PC-9 (cell line): ENCODE data around the gene MED22.

Experiments
- EZH2 ChIP-seq: fragments of 200-600 bp; sonication (generic); IDR thresholded peaks from 2 replicates; pipeline ENCODE4 v1.8.0; 2017; ENCODE audit warnings: antibody characterized with exemption, low read depth
- TF ChIP-seq, protein P1 (sequence below): fragments of 200-600 bp; sonication (generic); conservative IDR thresholded peaks from 2 replicates; pipeline ENCODE4 v1.6.1; 2017; ENCODE audit warnings: mixed run types, antibody characterized with exemption, mild to moderate bottlenecking, moderate library complexity

DNA sequence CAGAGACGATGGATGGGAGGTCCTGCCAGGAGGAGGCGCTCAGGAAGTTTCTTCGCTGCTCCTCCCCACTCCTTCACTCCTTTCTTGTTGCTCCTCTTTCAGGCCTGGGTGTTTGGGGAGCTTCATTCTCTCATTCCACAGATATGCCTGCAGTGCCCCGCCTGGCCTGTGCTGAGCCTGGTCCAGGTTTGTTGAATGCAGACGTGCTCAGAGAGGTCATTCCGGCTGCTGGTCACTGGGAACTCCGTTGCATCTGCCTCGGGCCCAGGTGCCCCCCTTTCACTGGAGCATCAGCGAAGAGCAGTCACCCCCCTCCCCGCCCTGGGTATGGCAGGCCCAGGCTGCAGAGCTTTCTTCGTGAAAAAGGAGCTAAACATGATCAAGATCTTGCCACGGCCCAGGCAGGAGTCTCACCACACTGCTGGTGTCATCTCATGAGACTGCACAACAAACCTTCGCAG, 27.5 kb downstream of the MED22 start:
- TF ChIP-seq, protein P1, sequence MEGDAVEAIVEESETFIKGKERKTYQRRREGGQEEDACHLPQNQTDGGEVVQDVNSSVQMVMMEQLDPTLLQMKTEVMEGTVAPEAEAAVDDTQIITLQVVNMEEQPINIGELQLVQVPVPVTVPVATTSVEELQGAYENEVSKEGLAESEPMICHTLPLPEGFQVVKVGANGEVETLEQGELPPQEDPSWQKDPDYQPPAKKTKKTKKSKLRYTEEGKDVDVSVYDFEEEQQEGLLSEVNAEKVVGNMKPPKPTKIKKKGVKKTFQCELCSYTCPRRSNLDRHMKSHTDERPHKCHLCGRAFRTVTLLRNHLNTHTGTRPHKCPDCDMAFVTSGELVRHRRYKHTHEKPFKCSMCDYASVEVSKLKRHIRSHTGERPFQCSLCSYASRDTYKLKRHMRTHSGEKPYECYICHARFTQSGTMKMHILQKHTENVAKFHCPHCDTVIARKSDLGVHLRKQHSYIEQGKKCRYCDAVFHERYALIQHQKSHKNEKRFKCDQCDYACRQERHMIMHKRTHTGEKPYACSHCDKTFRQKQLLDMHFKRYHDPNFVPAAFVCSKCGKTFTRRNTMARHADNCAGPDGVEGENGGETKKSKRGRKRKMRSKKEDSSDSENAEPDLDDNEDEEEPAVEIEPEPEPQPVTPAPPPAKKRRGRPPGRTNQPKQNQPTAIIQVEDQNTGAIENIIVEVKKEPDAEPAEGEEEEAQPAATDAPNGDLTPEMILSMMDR, result no peak
- TF ChIP-seq EZH2, result no peak
